ENCODE measurements around the gene RAB17. TPM values are rescaled to one million over a fixed set of nuclear protein-coding genes. Genes with fewer than 3 reads are reported as not detected.

RAB17 gene
- total and polyA plus RNA-seq, 10 of the 15 experiments (the other 5 are each of a cell fraction or from before 2014, with no cell fraction given), result 0.07 to 1.4 (median 0.28) TPM; not detected in 3

- Histone ChIP-seq H2AFZ (ENCODE audit: control insufficient read depth, low read depth, low read length) (no peak overlapping the region), H3K27ac (ENCODE audit: control insufficient read depth, insufficient read depth) (no peak overlapping the region), H3K79me2 (ENCODE audit: control insufficient read depth, insufficient read depth, low read length) (no peaks in the 10 kb centered on the region), H3K4me3 (no peak overlapping the region), H3K9me3 (replicated peaks; ENCODE audit: control insufficient read depth, insufficient read depth, low read length) (no peaks in the 10 kb centered on the region; the same call in 2 of the 3 replicates), H3K27me3 (replicated peaks in 1 of 2; ENCODE audit: control insufficient read depth in 2 of 2, insufficient read depth in 2 of 2, low read length in 1 of 2) (no peaks in the 10 kb centered on the region; a peak in 2 of 4 replicates), H3K36me3 (ENCODE audit: control insufficient read depth in 2 of 2, insufficient read depth in 2 of 2, low read length in 1 of 2) (no peaks in the 10 kb centered on the region), H3K4me2 (ENCODE audit: control insufficient read depth, insufficient read depth) (no peak overlapping the region), H3K4me1 (ENCODE audit: control insufficient read depth, insufficient read depth, low read length) (no peaks in the 10 kb centered on the region), H3K9ac (ENCODE audit: control insufficient read depth, insufficient read depth, low read length) (no peak overlapping the region), H4K20me1 (ENCODE audit: control insufficient read depth, insufficient read depth) (no peaks in the 10 kb centered on the region)
- in situ Hi-C loops (cut with MboI), result no loop called here
- intact Hi-C loops (cut with micrococcal nuclease; ENCODE audit: unreplicated experiment), result no loop called here
- POLR2A ChIA-PET, result interaction anchor here (0.6 to 1.1 kb wide), 2 partner anchors 11 to 306 kb away, joined by 3 to 4 read pairs; no protein-coding TSS in a partner anchor
- CTCF ChIA-PET, result interaction anchor here (0.6 to 1.5 kb wide), 4 partner anchors 21 to 153 kb away, joined by 3 to 4 read pairs (median 4); no protein-coding TSS in a partner anchor
- RAD21 ChIA-PET (ENCODE audit: unreplicated experiment), result no interaction called here
- 60% methylated on average over 18 of the region's 18 CpGs for WGBS (ENCODE audit: insufficient coverage, insufficient replicate concordance, low lambda C conversion rate, missing lambda C conversion rate)
- no peak for FAIRE-seq
- DNase-seq (ENCODE audit: low read depth, low spot score), result no peak
- BruUV-seq (replicated peaks), result no TSS peak
- SMC1A ChIA-PET (ENCODE audit: uncharacterized antibody, unreplicated experiment), result interaction anchor here (0.7 to 1.1 kb wide), 2 partner anchors 8 to 73 kb away, joined by 3 to 4 read pairs; no protein-coding TSS in a partner anchor
- no peak for ATAC-seq
- TF ChIP-seq MAX (IDR thresholded peaks at IDR 0.05; ENCODE audit: low read depth, low read length) (no peak), TBL1XR1 (IDR thresholded peaks at IDR 0.05; ENCODE audit: low read depth, low read length) (no peak), RELA (IDR thresholded peaks at IDR 0.05; ENCODE audit: borderline replicate concordance, partially characterized antibody) (no peak), YBX1 (IDR thresholded peaks at IDR 0.05) (no peak), EP300 (IDR thresholded peaks at IDR 0.05; ENCODE audit: borderline replicate concordance in 1 of 2, control insufficient read depth in 1 of 2, low read depth in 2 of 2, low read length in 2 of 2) (no peak), IRF5 (IDR thresholded peaks at IDR 0.05; ENCODE audit: borderline replicate concordance) (no peak), SIN3A (IDR thresholded peaks at IDR 0.05; ENCODE audit: low read depth, low read length) (no peak)
These were observed 2.0 kb upstream of the RAB17 start for GRCh38 chr2:237592425-237592980.

Measured in GM12878 (cell line).